Activated T-cell treated with anti-CD3 and anti-CD28 coated beads, Interleukin-2, amount 50 U/mL, for 4 hours (primary cell): Measurements from ENCODE around the gene ZNF84. TPM values are rescaled to one million over a fixed set of nuclear protein-coding genes. Genes with fewer than 3 reads are reported as not detected.
A peak's percentile ranks its signal among the peaks of the same experiment; 100 is the strongest.

ENCODE experiments used
- ATAC-seq, 2 donors: fragments of 200-7000 bp; cut with Tn5 transposase; one replicate each; pipeline ENCODE4 v1.10.0; 2021
- DNase-seq: peaks from one replicate; pipeline ENCODE4 v3.0.0-alpha.2; 2020
- H3K27me3 Mint-ChIP-seq: one replicate; pipeline ENCODE4 v1.8.0; 2021; ENCODE audit warnings: low read depth, mixed read lengths
- H3K36me3 Mint-ChIP-seq: one replicate; pipeline ENCODE4 v1.8.0; 2022; ENCODE audit warnings: mixed read lengths; ENCODE audit not compliant: insufficient read depth
- H3K4me1 Mint-ChIP-seq: one replicate; pipeline ENCODE4 v1.8.0; 2021; ENCODE audit warnings: low read depth, mixed read lengths
- H3K4me3 Mint-ChIP-seq: one replicate; pipeline ENCODE4 v1.8.0; 2021; ENCODE audit warnings: mild to moderate bottlenecking, moderate library complexity, mixed read lengths
- H3K9me3 Mint-ChIP-seq: one replicate; pipeline ENCODE4 v1.8.0; 2021; ENCODE audit warnings: mixed read lengths
- total RNA-seq, 3 donors: library from RNA; stranded (reverse); gene quantifications; one replicate each; pipeline ENCODE4 v1.2.1, GENCODE V29; 2021

ZNF84 gene
- total RNA-seq, 3 donors from 2014 or later: 11.5 to 15.6 (median 12.5) TPM

DNA sequence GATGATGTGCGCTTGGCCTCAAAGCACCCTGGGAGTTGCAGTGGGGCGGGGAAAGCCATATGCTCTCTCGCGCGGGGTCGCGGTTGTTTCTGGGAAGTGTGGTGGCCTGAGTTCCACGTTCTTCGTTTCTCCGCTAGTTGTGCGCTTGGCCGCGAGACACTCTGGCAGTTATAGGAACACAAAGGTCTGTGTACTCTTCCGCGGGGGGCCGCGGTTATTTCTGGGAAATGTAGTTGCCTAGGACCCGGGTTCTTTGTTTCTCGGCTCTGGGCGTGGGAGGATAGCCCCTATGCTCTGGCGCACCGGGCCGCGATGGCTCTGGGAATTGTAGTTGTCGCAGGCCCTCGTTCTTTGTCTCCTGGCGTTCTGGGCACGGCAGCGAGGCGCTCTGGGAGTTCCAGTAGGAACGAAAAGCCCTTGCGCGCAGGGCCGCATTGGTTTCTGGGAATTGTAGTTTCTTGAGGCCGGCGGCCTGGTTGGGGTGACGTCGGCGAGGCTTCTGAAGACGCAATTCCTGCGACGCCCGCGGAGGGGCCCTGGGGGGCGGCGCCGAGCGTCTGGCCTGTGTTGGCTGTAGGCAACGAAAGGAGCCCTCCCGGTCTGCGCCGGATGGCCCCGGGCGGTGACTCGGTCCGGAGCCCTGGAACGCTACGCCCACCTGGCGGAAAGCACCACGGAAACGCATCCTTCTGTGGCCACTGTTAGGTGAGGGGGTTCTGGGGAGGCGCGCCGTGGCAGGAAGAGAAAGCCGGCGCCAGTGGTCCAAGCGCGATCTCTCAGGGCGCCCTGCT, 43.3 kb downstream of the ZNF84 start, which contains the start of gene ZNF140:
Gene ZNF140 (plus strand): TSS at position 556 of the 791 bp plus-strand sequence. CDS start 398 bp downstream, outside the sequence.
- peak; percentile 89 for DNase-seq
- peak; percentile 71 to 73 for ATAC-seq
- Mint-ChIP-seq H3K27me3 (no peaks in the 10 kb centered on the region), H3K4me3 (no peak within 1 kb of the TSS), H3K9me3 (peaks cover 42% of the 10 kb centered on the region), H3K4me1 (peaks cover 8% of the 10 kb centered on the region), H3K36me3 (peaks cover 43% of the 10 kb centered on the region)

GRCh38 chr12:133081159-133081780, 44.0 kb downstream of the ZNF84 start:
- ATAC-seq: no peak
- H3K36me3 Mint-ChIP-seq: peaks cover 49% of the 10 kb centered on the region
- H3K27me3 Mint-ChIP-seq: no peaks in the 10 kb centered on the region
- H3K4me1 Mint-ChIP-seq: peaks cover 8% of the 10 kb centered on the region
- no peak for DNase-seq
- peaks cover 44% of the 10 kb centered on the region for H3K9me3 Mint-ChIP-seq
- no peak overlapping the region for H3K4me3 Mint-ChIP-seq

GRCh38 chr12:133083345-133083744, 46.0 kb downstream of the ZNF84 start:
- no peak for ATAC-seq
- no peaks in the 10 kb centered on the region for H3K27me3 Mint-ChIP-seq
- H3K4me1 Mint-ChIP-seq: peaks cover 8% of the 10 kb centered on the region
- H3K36me3 Mint-ChIP-seq: peaks cover 63% of the 10 kb centered on the region
- peaks cover 46% of the 10 kb centered on the region for H3K9me3 Mint-ChIP-seq
- H3K4me3 Mint-ChIP-seq: no peak overlapping the region
- no peak for DNase-seq

GRCh38 chr12:133105620-133106019, 68.3 kb downstream of the ZNF84 start:
- DNase-seq (no peak), ATAC-seq (no peak)
- Mint-ChIP-seq H3K4me1 (no peaks in the 10 kb centered on the region), H3K27me3 (no peaks in the 10 kb centered on the region), H3K9me3 (peaks cover 60% of the 10 kb centered on the region), H3K36me3 (peaks cover 83% of the 10 kb centered on the region), H3K4me3 (no peak overlapping the region)

GRCh38 chr12:133106253-133106652, 68.9 kb downstream of the ZNF84 start:
- peaks cover 78% of the 10 kb centered on the region for H3K36me3 Mint-ChIP-seq
- H3K4me3 Mint-ChIP-seq: no peak overlapping the region
- peaks cover 54% of the 10 kb centered on the region for H3K9me3 Mint-ChIP-seq
- DNase-seq (no peak), ATAC-seq (no peak)
- no peaks in the 10 kb centered on the region for H3K4me1 Mint-ChIP-seq
- no peaks in the 10 kb centered on the region for H3K27me3 Mint-ChIP-seq

DNA sequence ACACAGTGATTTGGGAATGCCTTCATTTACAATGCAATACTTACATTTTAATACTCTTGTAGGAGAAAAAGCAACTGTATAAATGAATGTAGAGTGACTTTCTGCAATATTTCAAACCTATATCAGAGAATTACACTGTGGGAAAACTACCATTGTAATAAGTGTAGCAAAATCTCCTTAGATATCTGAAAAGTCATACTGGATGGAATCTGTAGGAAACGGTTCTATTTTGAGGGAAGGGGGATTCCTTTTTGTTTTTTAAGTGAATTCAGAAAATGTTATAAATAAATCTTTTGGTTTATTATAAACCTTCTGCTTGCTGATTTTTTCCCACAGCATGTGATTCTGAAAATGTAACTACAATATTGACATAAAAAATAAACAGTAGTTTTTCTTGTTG, 69.8 kb downstream of the ZNF84 start:
- H3K36me3 Mint-ChIP-seq: peaks cover 72% of the 10 kb centered on the region
- H3K4me3 Mint-ChIP-seq: no peak overlapping the region
- no peak for ATAC-seq
- DNase-seq: no peak
- no peaks in the 10 kb centered on the region for H3K4me1 Mint-ChIP-seq
- H3K9me3 Mint-ChIP-seq: peaks cover 52% of the 10 kb centered on the region
- no peaks in the 10 kb centered on the region for H3K27me3 Mint-ChIP-seq

GRCh38 chr12:133108150-133108549, 70.8 kb downstream of the ZNF84 start:
- H3K36me3 Mint-ChIP-seq: peaks cover 68% of the 10 kb centered on the region
- H3K4me1 Mint-ChIP-seq: no peaks in the 10 kb centered on the region
- peaks cover 55% of the 10 kb centered on the region for H3K9me3 Mint-ChIP-seq
- DNase-seq (no peak), ATAC-seq (no peak)
- H3K27me3 Mint-ChIP-seq: no peaks in the 10 kb centered on the region
- H3K4me3 Mint-ChIP-seq: no peak overlapping the region

Other genes with a start within 250 kb of the ZNF84 start
- gene GOLGA3, start 208.6 kb upstream of the ZNF84 start, total RNA-seq: 10 to 100 TPM; 74.6 to 86.9 (median 75.9) TPM
- 10 to 100 TPM; 52.3 to 54.4 (median 53.5) TPM for gene CHFR, start 149.9 kb upstream of the ZNF84 start, total RNA-seq
- gene ZNF605, start 81.2 kb upstream of the ZNF84 start, total RNA-seq: 1 to 10 TPM; 3.9 to 5.0 (median 4.9) TPM
- gene ZNF26, start 51.1 kb upstream of the ZNF84 start, total RNA-seq: 10 to 100 TPM; 19.4 to 30.2 (median 24.0) TPM
- gene ZNF140, start 43.4 kb downstream of the ZNF84 start, total RNA-seq: 10 to 100 TPM; 10.4 to 15.0 (median 13.4) TPM
- gene ZNF891, start 92.8 kb downstream of the ZNF84 start, total RNA-seq: 1 to 10 TPM; 1.4 to 1.6 (median 1.6) TPM
- 1 to 10 TPM; 2.4 to 3.5 (median 2.6) TPM for gene ZNF10, start 93.1 kb downstream of the ZNF84 start, total RNA-seq
- 10 to 100 TPM; 17.7 to 19.8 (median 18.0) TPM for gene ZNF268, start 144.0 kb downstream of the ZNF84 start, total RNA-seq
- gene ANHX, start 198.4 kb downstream of the ZNF84 start, total RNA-seq: not detected